GM12875 (cell line): ENCODE measurements around the gene SLC2A4.

ENCODE experiments used
- H3K4me3 ChIP-seq: one replicate; pipeline ENCODE4 v1.5.1; 2011; ENCODE audit warnings: low read depth, low read length, control low read depth
- TF ChIP-seq, protein P1 (sequence below): IDR thresholded peaks from 2 replicates; pipeline ENCODE4 v1.5.1; 2011; ENCODE audit warnings: low read depth, mild to moderate bottlenecking, control low read depth, inconsistent platforms, low read length, moderate library complexity, borderline replicate concordance; ENCODE audit not compliant: insufficient read depth

SLC2A4 gene

DNA sequence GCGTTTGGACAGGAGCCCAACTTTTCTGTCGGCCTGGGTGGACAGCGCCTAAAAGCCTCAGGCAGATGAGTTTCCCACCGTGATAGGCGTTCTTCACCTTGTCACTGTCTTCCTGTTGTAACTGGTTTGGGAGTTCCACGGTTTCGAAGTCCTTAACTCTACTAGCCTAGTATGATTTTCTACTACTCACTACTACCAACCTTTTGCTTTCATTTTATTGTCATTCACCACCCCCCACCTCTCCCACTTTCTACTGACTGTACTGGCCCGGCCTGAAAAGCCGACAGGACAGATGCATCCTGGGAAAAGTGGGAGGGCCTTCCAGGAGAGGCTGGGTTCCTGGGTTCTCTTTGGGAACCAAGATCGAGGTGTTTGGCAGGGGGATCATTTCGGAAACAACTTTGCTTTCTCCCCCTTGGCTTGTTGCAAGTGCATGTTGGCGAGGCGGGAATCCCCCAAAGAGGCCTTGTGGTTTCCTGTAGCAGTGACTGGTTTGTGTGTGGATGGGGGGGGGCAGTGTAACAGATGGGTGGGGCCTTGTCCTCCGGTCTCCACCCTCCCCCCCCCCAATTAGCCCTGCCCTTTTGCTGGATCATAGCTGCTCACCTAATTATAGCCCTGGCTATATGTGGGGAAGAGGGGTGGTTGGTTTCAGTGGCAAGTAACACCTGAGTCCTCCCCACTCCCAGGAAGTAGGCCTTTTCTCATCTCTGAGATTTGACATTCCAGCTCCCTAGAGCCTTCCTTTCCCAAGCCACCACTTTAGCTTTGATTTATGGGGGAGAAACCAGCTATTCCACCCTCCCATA, 27.3 kb downstream of the SLC2A4 start:
- peak overlapping the region; percentile 91 for H3K4me3 ChIP-seq
- TF ChIP-seq, protein P1, sequence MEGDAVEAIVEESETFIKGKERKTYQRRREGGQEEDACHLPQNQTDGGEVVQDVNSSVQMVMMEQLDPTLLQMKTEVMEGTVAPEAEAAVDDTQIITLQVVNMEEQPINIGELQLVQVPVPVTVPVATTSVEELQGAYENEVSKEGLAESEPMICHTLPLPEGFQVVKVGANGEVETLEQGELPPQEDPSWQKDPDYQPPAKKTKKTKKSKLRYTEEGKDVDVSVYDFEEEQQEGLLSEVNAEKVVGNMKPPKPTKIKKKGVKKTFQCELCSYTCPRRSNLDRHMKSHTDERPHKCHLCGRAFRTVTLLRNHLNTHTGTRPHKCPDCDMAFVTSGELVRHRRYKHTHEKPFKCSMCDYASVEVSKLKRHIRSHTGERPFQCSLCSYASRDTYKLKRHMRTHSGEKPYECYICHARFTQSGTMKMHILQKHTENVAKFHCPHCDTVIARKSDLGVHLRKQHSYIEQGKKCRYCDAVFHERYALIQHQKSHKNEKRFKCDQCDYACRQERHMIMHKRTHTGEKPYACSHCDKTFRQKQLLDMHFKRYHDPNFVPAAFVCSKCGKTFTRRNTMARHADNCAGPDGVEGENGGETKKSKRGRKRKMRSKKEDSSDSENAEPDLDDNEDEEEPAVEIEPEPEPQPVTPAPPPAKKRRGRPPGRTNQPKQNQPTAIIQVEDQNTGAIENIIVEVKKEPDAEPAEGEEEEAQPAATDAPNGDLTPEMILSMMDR: no peak

DNA sequence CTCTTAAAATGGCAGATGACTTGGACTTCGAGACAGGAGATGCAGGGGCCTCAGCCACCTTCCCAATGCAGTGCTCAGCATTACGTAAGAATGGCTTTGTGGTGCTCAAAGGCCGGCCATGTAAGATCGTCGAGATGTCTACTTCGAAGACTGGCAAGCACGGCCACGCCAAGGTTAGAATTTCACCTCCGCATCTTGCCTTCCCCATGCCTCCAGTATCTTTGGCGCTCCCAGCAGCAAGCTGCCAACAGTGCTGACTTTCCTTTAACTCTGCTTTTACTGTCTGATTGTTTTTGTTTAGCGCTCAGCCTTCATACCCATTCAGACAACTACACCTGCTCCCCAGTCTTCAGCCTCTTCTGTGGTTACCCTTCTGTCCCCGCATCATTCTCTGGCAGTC, 28.1 kb downstream of the SLC2A4 start:
- H3K4me3 ChIP-seq: no peak overlapping the region

DNA sequence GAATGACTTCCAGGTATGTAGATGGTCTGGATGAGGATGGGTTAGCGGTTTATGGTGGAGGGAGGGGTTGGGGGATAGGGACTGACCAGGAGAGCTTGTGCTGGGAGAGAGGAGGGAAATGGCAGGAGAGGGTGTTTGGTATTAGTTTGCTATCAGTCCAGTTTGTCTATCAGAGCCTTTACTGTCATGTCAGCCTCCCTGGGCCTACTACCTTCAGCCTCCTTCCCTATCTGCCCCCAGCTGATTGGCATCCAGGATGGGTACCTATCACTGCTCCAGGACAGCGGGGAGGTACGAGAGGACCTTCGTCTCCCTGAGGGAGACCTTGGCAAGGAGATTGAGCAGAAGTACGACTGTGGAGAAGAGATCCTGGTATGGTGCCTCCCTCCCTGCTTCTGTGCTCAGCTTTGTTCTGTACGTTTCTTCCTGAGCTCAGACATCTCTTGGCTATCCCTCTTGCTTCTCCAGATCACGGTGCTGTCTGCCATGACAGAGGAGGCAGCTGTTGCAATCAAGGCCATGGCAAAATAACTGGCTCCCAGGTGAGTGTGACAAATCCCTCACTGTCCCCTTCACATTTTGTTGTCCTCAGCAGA, 29.7 kb downstream of the SLC2A4 start:
- TF ChIP-seq, protein P1: no peak

More for the DNA sequence above, 28.1 kb downstream of the SLC2A4 start:
- TF ChIP-seq, protein P1: no peak

DNA sequence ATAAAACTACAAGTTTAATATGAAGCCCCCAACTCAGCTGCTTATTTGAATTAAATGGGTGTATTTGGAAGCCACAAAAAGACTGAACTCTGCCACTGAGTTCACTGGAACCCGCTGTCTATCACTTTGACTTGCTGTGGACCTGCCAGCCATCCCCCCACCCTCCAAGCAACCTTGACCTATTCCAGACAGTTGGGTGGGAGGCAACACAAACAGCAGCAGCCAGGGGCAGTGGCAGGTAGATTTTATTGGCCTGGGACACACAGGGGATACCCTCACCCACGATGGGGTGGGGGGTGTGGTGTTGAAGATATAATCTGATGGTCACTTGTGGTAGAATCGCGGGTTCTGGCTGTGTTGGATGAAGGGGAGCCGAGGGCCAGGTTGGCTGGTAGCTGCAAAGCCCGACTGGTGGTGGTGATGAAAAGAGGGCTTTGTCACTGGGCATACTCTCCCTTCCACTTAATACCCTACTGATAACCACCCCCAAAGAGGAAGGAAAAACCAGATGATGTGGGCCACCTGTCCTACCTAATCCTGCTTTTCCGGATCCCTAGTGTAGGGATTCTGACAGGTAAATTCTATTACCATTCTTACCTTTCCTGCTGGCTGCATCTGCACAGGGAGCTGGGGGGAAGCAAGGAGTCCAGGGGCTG, 31.0 kb downstream of the SLC2A4 start:
- TF ChIP-seq, protein P1: no peak
- no peak overlapping the region for H3K4me3 ChIP-seq

More for the DNA sequence above, 29.7 kb downstream of the SLC2A4 start:
- H3K4me3 ChIP-seq: no peak overlapping the region

DNA sequence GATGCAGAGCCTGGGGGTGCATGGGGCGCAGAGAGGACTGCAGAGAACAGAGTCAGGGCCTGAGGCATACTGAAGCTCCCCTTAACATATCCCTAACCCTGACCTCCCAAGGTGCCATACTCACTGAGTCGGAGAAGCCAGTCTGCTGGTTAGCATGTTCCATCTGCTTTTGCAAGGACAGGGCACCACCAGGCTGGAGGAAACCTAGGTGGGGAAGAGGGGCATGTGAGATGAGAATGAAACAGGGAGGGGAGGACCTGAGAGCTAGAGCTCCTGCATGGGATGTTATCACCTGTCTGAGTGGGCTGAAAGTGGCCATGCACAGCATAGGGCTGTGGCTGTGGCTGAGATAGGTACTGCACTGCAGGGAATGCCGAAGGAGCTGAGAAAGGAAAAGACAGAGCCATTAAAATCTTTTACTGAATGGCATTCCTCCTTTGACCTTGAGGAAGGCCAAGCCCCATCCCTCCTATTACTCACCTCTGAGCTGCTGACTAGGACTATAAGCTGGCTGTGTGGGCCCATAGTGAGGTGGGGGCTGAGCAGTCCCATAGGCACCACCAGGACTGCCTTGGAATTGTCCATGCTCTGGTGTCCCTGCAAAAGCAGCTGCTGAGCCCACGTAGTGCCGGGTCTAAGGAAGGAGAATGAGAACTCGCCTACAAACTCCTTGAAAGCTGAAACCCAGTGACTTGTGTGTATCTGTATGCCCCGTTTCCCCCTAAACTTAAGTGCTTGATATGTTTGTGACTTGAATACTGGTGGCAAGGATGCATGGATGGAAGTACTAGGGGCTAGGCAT, 31.8 kb downstream of the SLC2A4 start:
- H3K4me3 ChIP-seq: no peak overlapping the region
- TF ChIP-seq, protein P1: no peak

DNA sequence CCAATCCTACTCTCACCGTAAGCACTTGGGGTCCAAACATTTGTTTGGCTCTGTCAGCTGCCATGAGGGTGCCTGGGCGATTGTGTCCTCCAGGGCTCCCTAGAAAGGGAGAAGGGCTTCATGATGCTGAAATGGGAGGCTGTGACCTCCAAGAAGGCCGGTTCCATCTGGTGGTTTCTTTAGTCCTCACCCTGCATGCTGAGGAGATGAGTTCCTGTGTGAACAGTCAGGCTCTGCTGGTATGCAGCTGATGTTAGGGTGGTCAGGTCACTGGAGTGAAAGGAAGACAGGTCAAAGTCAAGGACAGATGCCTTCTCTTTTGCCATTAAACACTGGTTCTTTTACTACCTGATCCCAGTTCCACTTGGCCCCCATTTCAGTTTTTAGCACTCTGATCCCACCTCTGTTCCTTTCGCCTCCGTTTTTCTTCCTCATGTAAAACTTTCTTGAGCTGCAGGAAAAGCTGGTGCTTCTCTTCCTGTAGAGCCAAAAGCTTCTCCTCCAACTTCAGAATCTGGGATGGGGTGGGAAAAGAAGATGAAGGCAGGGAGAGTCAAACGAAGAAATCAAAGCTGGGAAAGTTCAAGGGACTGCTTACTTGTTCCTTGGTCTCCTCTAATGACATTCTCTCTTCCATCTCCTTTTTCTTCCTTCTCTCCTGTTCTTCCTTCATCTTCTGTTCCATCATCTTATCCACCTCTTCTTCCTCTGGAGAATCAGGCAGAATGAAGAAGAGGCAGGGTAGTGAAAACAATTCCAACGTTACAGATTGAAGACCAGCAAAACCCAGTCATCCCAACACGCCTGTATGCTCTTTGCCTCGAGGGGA, 32.6 kb downstream of the SLC2A4 start:
- H3K4me3 ChIP-seq: peak overlapping the region; percentile 87
- TF ChIP-seq, protein P1: no peak
